Upper lobe of right lung (tissue), 1 donor: Measurements from ENCODE around the gene ZNF311. TPM values are rescaled to one million over a fixed set of nuclear protein-coding genes. Genes with fewer than 3 reads are reported as not detected.

Experiments used
- ATAC-seq: fragments of 200-7000 bp; cut with Tn5 transposase; one replicate; pipeline ENCODE4 v1.9.1; 2020; ENCODE audit warnings: mild to moderate bottlenecking, moderate library complexity
- DNase-seq: peaks from one replicate; pipeline ENCODE4 v3.0.0-alpha.2; 2020
- H3K27ac ChIP-seq: fragments of 200-600 bp; one replicate; pipeline ENCODE4 v1.8.0; 2022
- H3K27me3 ChIP-seq: fragments of 200-600 bp; one replicate; pipeline ENCODE4 v1.8.0; 2022; ENCODE audit warnings: mild to moderate bottlenecking
- H3K36me3 ChIP-seq: fragments of 200-600 bp; one replicate; pipeline ENCODE4 v1.8.0; 2022
- H3K4me1 ChIP-seq: fragments of 200-600 bp; one replicate; pipeline ENCODE4 v1.8.0; 2022
- H3K4me3 ChIP-seq: fragments of 200-600 bp; one replicate; pipeline ENCODE4 v1.8.0; 2022; ENCODE audit warnings: mild to moderate bottlenecking
- H3K9me3 ChIP-seq: fragments of 200-600 bp; one replicate; pipeline ENCODE4 v1.8.0; 2022
- intact Hi-C: fragments of 100-400 bp; cut with DNase I; formaldehyde crosslinking; loops from one replicate; pipeline ENCODE4 v1.11.0; 2022
- total RNA-seq: library from RNA; stranded (reverse); fragmentation: NEBNext Ultra II Directional; extraction: Animal tissue kit (Norgen Biotek cat#: 25700); gene quantifications from one replicate; pipeline ENCODE4 v1.2.1, GENCODE V29; 2021
- TF ChIP-seq, protein P1 (sequence below): fragments of 200-600 bp; IDR thresholded peaks from one replicate; pipeline ENCODE4 v1.8.0; 2022; ENCODE audit warnings: antibody characterized with exemption
- donor health status: DM: no; HTN: yes; CAD: no; lungs with severe emphysema.

The ZNF311 gene
- total RNA-seq, 1 donor from 2014 or later: 1.8 TPM

DNA sequence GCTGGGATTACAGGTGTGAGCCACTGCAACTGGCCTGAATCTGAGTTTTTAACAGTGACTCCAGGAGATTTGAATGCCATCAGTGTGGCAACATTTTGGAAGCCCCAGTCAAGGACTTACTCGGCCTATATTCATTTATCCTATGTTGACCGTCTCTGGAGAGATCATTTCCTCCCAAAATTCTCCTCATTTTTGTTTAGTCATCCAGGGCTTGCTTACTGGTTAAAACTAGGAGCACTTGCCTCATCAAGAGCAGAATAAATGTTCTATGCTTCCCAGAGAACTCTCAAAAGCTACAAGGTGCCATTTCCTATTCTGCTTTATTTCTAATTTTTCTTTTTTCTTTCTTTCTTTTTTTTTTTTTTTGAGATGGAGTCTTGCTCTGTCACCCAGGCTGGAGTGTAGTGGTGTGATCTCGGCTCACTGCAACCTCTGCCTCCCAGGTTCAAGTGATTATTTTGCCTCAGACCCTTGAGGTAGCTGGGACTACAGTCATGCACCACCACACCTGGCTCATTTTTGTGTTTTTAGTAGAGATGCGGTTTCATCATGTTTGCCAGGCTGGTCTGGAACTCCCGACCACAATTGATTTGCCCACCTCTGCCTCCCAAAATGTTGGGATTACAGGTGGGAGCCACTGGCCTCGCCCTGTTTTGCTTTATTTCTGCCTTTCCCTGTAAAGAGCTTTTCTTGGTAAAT lies 57.9 kb downstream of the ZNF311 start:
- peaks cover 5% of the 10 kb centered on the region for H3K4me1 ChIP-seq
- H3K27me3 ChIP-seq: no peaks in the 10 kb centered on the region
- TF ChIP-seq, protein P1, sequence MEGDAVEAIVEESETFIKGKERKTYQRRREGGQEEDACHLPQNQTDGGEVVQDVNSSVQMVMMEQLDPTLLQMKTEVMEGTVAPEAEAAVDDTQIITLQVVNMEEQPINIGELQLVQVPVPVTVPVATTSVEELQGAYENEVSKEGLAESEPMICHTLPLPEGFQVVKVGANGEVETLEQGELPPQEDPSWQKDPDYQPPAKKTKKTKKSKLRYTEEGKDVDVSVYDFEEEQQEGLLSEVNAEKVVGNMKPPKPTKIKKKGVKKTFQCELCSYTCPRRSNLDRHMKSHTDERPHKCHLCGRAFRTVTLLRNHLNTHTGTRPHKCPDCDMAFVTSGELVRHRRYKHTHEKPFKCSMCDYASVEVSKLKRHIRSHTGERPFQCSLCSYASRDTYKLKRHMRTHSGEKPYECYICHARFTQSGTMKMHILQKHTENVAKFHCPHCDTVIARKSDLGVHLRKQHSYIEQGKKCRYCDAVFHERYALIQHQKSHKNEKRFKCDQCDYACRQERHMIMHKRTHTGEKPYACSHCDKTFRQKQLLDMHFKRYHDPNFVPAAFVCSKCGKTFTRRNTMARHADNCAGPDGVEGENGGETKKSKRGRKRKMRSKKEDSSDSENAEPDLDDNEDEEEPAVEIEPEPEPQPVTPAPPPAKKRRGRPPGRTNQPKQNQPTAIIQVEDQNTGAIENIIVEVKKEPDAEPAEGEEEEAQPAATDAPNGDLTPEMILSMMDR: no peak
- no peak overlapping the region for H3K4me3 ChIP-seq
- H3K27ac ChIP-seq: no peak overlapping the region
- no peaks in the 10 kb centered on the region for H3K36me3 ChIP-seq
- H3K9me3 ChIP-seq: no peaks in the 10 kb centered on the region
- intact Hi-C loops: no loop called here
- no peak for ATAC-seq
- no peak for DNase-seq

GRCh38 chr6:28945349-28945748 lies 59.8 kb downstream of the ZNF311 start:
- intact Hi-C loops: no loop called here
- Histone ChIP-seq H3K4me3 (no peak overlapping the region), H3K9me3 (no peaks in the 10 kb centered on the region), H3K36me3 (no peaks in the 10 kb centered on the region), H3K27me3 (no peaks in the 10 kb centered on the region), H3K27ac (no peak overlapping the region), H3K4me1 (peaks cover 12% of the 10 kb centered on the region)
- ATAC-seq: no peak
- TF ChIP-seq, protein P1: no peak
- no peak for DNase-seq

Other genes with a start within 250 kb of the ZNF311 start
- 49.9 TPM for gene TRIM27, start 81.3 kb downstream of the ZNF311 start, total RNA-seq
- gene OR2W1, start 39.9 kb upstream of the ZNF311 start, total RNA-seq: not detected
- not detected for gene OR2B3, start 82.0 kb upstream of the ZNF311 start, total RNA-seq
- not detected for gene OR2J1, start 94.2 kb upstream of the ZNF311 start, total RNA-seq
- not detected for gene OR2J3, start 102.7 kb upstream of the ZNF311 start, total RNA-seq
- not detected for gene OR2J2, start 165.6 kb upstream of the ZNF311 start, total RNA-seq